Measurements from ENCODE around the gene SMARCA2. TPM values are rescaled to one million over a fixed set of nuclear protein-coding genes. Genes with fewer than 3 reads are reported as not detected.

SMARCA2 gene
- total and polyA plus RNA-seq, 10 of the 15 experiments (the other 5 are each of a cell fraction or from before 2014, with no cell fraction given) = 100 to 392 (median 204) TPM

- no peaks in the 10 kb centered on the region for H3K79me2 ChIP-seq (ENCODE audit: control insufficient read depth, insufficient read depth, low read length)
- H3K27ac ChIP-seq (ENCODE audit: control insufficient read depth, insufficient read depth) = no peak overlapping the region
- H3K36me3 ChIP-seq (ENCODE audit: control insufficient read depth in 2 of 2, insufficient read depth in 2 of 2, low read length in 1 of 2) = no peaks in the 10 kb centered on the region
- H3K4me2 ChIP-seq (ENCODE audit: control insufficient read depth, insufficient read depth) = no peak overlapping the region
- H3K9ac ChIP-seq (ENCODE audit: control insufficient read depth, insufficient read depth, low read length) = no peak overlapping the region
- no peak for FAIRE-seq
- no peak for ATAC-seq
- H3K4me1 ChIP-seq (ENCODE audit: control insufficient read depth, insufficient read depth, low read length) = 0 out of 2 replicates have a peak, but pooled peaks cover 4% of the 10 kb centered on the region
- no peak for TF ChIP-seq HDAC6 (IDR thresholded peaks at IDR 0.05; ENCODE audit: unreplicated experiment)
- no peak for TF ChIP-seq TCF12 (IDR thresholded peaks at IDR 0.05; ENCODE audit: low read depth, low read length)
- TF ChIP-seq, protein P1, sequence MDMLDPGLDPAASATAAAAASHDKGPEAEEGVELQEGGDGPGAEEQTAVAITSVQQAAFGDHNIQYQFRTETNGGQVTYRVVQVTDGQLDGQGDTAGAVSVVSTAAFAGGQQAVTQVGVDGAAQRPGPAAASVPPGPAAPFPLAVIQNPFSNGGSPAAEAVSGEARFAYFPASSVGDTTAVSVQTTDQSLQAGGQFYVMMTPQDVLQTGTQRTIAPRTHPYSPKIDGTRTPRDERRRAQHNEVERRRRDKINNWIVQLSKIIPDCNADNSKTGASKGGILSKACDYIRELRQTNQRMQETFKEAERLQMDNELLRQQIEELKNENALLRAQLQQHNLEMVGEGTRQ (IDR thresholded peaks at IDR 0.05; ENCODE audit: borderline replicate concordance, low read depth, low read length) = no peak
- no peak for TF ChIP-seq RFX5 (IDR thresholded peaks at IDR 0.05; ENCODE audit: low read depth, low read length)
- TF ChIP-seq MLLT1 (IDR thresholded peaks at IDR 0.05) = no peak
- TF ChIP-seq PAX8 (IDR thresholded peaks at IDR 0.05) = no peak
- no peak for TF ChIP-seq POU2F2 (IDR thresholded peaks at IDR 0.05; ENCODE audit: borderline replicate concordance, low read depth, low read length)
- TF ChIP-seq, protein P2, sequence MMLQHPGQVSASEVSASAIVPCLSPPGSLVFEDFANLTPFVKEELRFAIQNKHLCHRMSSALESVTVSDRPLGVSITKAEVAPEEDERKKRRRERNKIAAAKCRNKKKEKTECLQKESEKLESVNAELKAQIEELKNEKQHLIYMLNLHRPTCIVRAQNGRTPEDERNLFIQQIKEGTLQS (IDR thresholded peaks at IDR 0.05; ENCODE audit: borderline replicate concordance, extremely low read depth, low read depth, low read length) = no peak
- TF ChIP-seq TARDBP (IDR thresholded peaks at IDR 0.05; ENCODE audit: borderline replicate concordance) = no peak
- TF ChIP-seq STAT1 (conservative IDR thresholded peaks at IDR 0.05) = no peak
- no peak for TF ChIP-seq E4F1 (IDR thresholded peaks at IDR 0.05; ENCODE audit: borderline replicate concordance, partially characterized antibody)
- BruUV-seq (replicated peaks) = no TSS peak
- in situ Hi-C loops (cut with MboI) = no loop called here
- ChIA-PET POLR2A (no interaction called here), CTCF (no interaction called here), SMC1A (ENCODE audit: uncharacterized antibody, unreplicated experiment) (interaction anchor here (1.1 to 1.6 kb wide), 3 partner anchors 13 to 34 kb away, joined by 3 to 5 read pairs (median 4); no protein-coding TSS in a partner anchor), RAD21 (ENCODE audit: unreplicated experiment) (interaction anchor here (1.4 kb wide), 1 partner anchor 37 kb away, joined by 6 read pairs; no protein-coding TSS in a partner anchor)
- WGBS (ENCODE audit: insufficient coverage, insufficient replicate concordance, low lambda C conversion rate, missing lambda C conversion rate) = 76% methylated on average over 2 of the region's 2 CpGs
- H3K27me3 ChIP-seq (replicated peaks in 1 of 2; ENCODE audit: control insufficient read depth in 2 of 2, insufficient read depth in 2 of 2, low read length in 1 of 2) = no peaks in the 10 kb centered on the region
- H3K4me3 ChIP-seq = no peak overlapping the region
- DNase-seq (ENCODE audit: low read depth, low spot score) = no peak
- no peaks in the 10 kb centered on the region for H4K20me1 ChIP-seq (ENCODE audit: control insufficient read depth, insufficient read depth)
- intact Hi-C loops (cut with micrococcal nuclease; ENCODE audit: unreplicated experiment) = no loop called here
- H3K9me3 ChIP-seq (replicated peaks; ENCODE audit: control insufficient read depth, insufficient read depth, low read length) = peaks cover 4% of the 10 kb centered on the region; the same call in 1 of the 3 replicates
- no peak overlapping the region for H2AFZ ChIP-seq (ENCODE audit: control insufficient read depth, low read depth, low read length)
These were observed 38.1 kb upstream of the SMARCA2 start for GRCh38 chr9:1977026-1977425.

All from GM12878 (cell line).